SK-N-SH (cell line): ENCODE data around the gene HTR3A. TPM values are rescaled to one million over a fixed set of nuclear protein-coding genes. Genes with fewer than 3 reads are reported as not detected.

Experiments
- CTCF ChIA-PET: fragments of 300-600, 350-600 bp; formaldehyde crosslinking; extraction: SDS; loops from one replicate; lab custom pipeline; 2021; lab: Yijun Ruan, JAX
- POLR2A ChIA-PET: fragments of 350-600 bp; sonication (Branson Sonifier 250); formaldehyde crosslinking; extraction: SDS; loops from one replicate; lab custom pipeline; 2020; ENCODE audit warnings: antibody characterized with exemption, inconsistent platforms; lab: Yijun Ruan, JAX
- DNase-seq: peaks from one replicate; pipeline ENCODE4 v3.0.0; 2012
- H2AFZ ChIP-seq: fragments of 200-600 bp; sonication (generic); 2 replicates; pipeline ENCODE4 v1.8.1; 2016; ENCODE audit warnings: antibody characterized with exemption, mild to moderate bottlenecking, low read depth
- H3F3A ChIP-seq: fragments of 200-600 bp; sonication (generic); replicated peaks from 2 replicates; pipeline ENCODE3; 2016; ENCODE audit warnings: antibody characterized with exemption, mild to moderate bottlenecking; ENCODE audit not compliant: insufficient read depth
- H3K27ac ChIP-seq, 2 experiments: fragments of 200-500 bp in 1 of 2; fragments of 200-600 bp in 1 of 2; sonication (Bioruptor generic) in 1 of 2; sonication (generic), shearing (Covaris generic) in 1 of 2; 2 replicates each; pipeline versions ENCODE4 v1.5.1 to v1.6.1; 2014 to 2016; ENCODE audit warnings: low read depth in 2 of 2, inconsistent platforms in 1 of 2, low read length in 1 of 2, mild to moderate bottlenecking in 1 of 2, mixed read lengths in 1 of 2
- H3K27me3 ChIP-seq: fragments of 200-600 bp; sonication (generic), shearing (Covaris generic); 2 replicates; pipeline ENCODE4 v1.6.1; 2016; ENCODE audit warnings: mixed run types; ENCODE audit not compliant: insufficient read depth
- H3K36me3 ChIP-seq, 2 experiments: fragments of 200-500 bp in 1 of 2; fragments of 200-600 bp in 1 of 2; sonication (Bioruptor generic) in 1 of 2; sonication (generic) in 1 of 2; replicated peaks in 1 of 2; 2 replicates each; pipeline versions ENCODE3 to v1.5.1; 2014 to 2016; ENCODE audit warnings: low read length in 1 of 2, mild to moderate bottlenecking in 1 of 2; ENCODE audit not compliant: insufficient read depth in 2 of 2, control insufficient read depth in 1 of 2
- H3K4me1 ChIP-seq, 2 experiments: fragments of 200-500 bp in 1 of 2; fragments of 200-600 bp in 1 of 2; sonication (Bioruptor generic) in 1 of 2; sonication (generic), shearing (Covaris generic) in 1 of 2; 2 replicates each; pipeline versions ENCODE4 v1.5.1 to v1.6.1; 2014 to 2016; ENCODE audit warnings: low read depth in 1 of 2, low read length in 1 of 2, mixed run types in 1 of 2; ENCODE audit not compliant: insufficient read depth in 2 of 2, control insufficient read depth in 1 of 2
- H3K4me2 ChIP-seq: fragments of 200-600 bp; sonication (generic), shearing (Covaris generic); 2 replicates; pipeline ENCODE4 v1.6.1; 2017; ENCODE audit warnings: mixed run types
- H3K4me3 ChIP-seq, 2 experiments: fragments of 200-500 bp in 1 of 2; fragments of 200-600 bp in 1 of 2; sonication (Bioruptor generic) in 1 of 2; sonication (generic), shearing (Covaris generic) in 1 of 2; 2 replicates each; pipeline versions ENCODE4 v1.5.1 to v1.8.1; 2014 to 2016; ENCODE audit warnings: low read depth in 2 of 2, inconsistent platforms in 1 of 2, low read length in 1 of 2, mild to moderate bottlenecking in 1 of 2, mixed read lengths in 1 of 2, moderate library complexity in 1 of 2
- H3K79me2 ChIP-seq: fragments of 200-600 bp; sonication (generic); 2 replicates; pipeline ENCODE4 v1.8.1; 2017; ENCODE audit warnings: mild to moderate bottlenecking; ENCODE audit not compliant: insufficient read depth
- H3K9ac ChIP-seq: fragments of 200-600 bp; sonication (generic); 2 replicates; pipeline ENCODE4 v1.6.1; 2017; ENCODE audit warnings: mixed run types
- H3K9me2 ChIP-seq: fragments of 200-600 bp; sonication (generic); 2 replicates; pipeline ENCODE4 v1.6.1; 2017; ENCODE audit warnings: mixed run types
- H3K9me3 ChIP-seq: fragments of 200-600 bp; sonication (generic); 2 replicates; pipeline ENCODE4 v1.6.1; 2017; ENCODE audit warnings: mixed run types, mild to moderate bottlenecking, moderate library complexity
- H4K20me1 ChIP-seq: fragments of 200-600 bp; sonication (generic); 2 replicates; pipeline ENCODE4 v1.6.1; 2017; ENCODE audit warnings: mild to moderate bottlenecking, mixed run types; ENCODE audit not compliant: insufficient read depth
- CHD2 ChIP-seq: fragments of 150-350 bp; IDR thresholded peaks from 2 replicates; pipeline ENCODE4 v1.6.1; 2018; ENCODE audit warnings: low read length; ENCODE audit not compliant: partially characterized antibody
- ELF1 ChIP-seq: IDR thresholded peaks from 2 replicates; pipeline ENCODE4 v1.4.0; 2012
- EP300 ChIP-seq, 2 experiments: IDR thresholded peaks; 2 replicates each; pipeline versions ENCODE4 v1.4.0 to v1.6.1; 2012; ENCODE audit warnings: borderline replicate concordance in 1 of 2, low read depth in 1 of 2, low read length in 1 of 2
- FOSL2 ChIP-seq: IDR thresholded peaks from 2 replicates; pipeline ENCODE4 v1.4.0; 2012; ENCODE audit warnings: low read depth, mild to moderate bottlenecking, moderate library complexity, borderline replicate concordance
- FOXM1 ChIP-seq: IDR thresholded peaks from 2 replicates; pipeline ENCODE4 v1.4.0; 2012; ENCODE audit warnings: low read depth, mild to moderate bottlenecking
- IRF3 ChIP-seq: fragments of 150-350 bp; IDR thresholded peaks from 2 replicates; pipeline ENCODE4 v1.6.1; 2016; ENCODE audit warnings: mild to moderate bottlenecking, low read depth, low read length
- JUND ChIP-seq: IDR thresholded peaks from 2 replicates; pipeline ENCODE4 v1.4.0; 2012
- MEF2A ChIP-seq: IDR thresholded peaks from 2 replicates; pipeline ENCODE4 v1.4.0; 2012; ENCODE audit warnings: low read depth, borderline replicate concordance
- MXI1 ChIP-seq: IDR thresholded peaks from 2 replicates; pipeline ENCODE4 v1.6.1; 2012; ENCODE audit warnings: mild to moderate bottlenecking, low read depth, low read length, improper control_type of control experiment
- NRF1 ChIP-seq: IDR thresholded peaks from 2 replicates; pipeline ENCODE4 v1.6.1; 2012; ENCODE audit warnings: low read depth, mild to moderate bottlenecking, low read length
- POLR2AphosphoS5 ChIP-seq: IDR thresholded peaks from 2 replicates; pipeline ENCODE4 v1.6.1; 2012; ENCODE audit warnings: low read depth, low read length
- RAD21 ChIP-seq: IDR thresholded peaks from 2 replicates; pipeline ENCODE4 v1.6.1; 2012; ENCODE audit warnings: mild to moderate bottlenecking, low read length
- RCOR1 ChIP-seq: fragments of 150-350 bp; IDR thresholded peaks from 2 replicates; pipeline ENCODE4 v1.6.1; 2017; ENCODE audit warnings: antibody characterized with exemption, low read length
- SIN3A ChIP-seq: IDR thresholded peaks from 2 replicates; pipeline ENCODE4 v1.6.1; 2012; ENCODE audit warnings: low read depth, mild to moderate bottlenecking, low read length, moderate library complexity, borderline replicate concordance
- TCF12 ChIP-seq: IDR thresholded peaks from 2 replicates; pipeline ENCODE4 v1.4.0; 2012
- TEAD4 ChIP-seq: IDR thresholded peaks from 2 replicates; pipeline ENCODE4 v1.4.0; 2012; ENCODE audit warnings: mild to moderate bottlenecking, borderline replicate concordance; ENCODE audit not compliant: insufficient read depth
- YY1 ChIP-seq: IDR thresholded peaks from 2 replicates; pipeline ENCODE4 v1.4.0; 2012; ENCODE audit warnings: low read depth, mild to moderate bottlenecking
- ZBTB33 ChIP-seq: IDR thresholded peaks from 2 replicates; pipeline ENCODE4 v1.4.0; 2012; ENCODE audit warnings: low read depth, borderline replicate concordance
- WGBS: methylation state at CpG from one replicate; pipeline ENCODE4 v1.1.6; 2017; ENCODE audit warnings: low lambda C conversion rate; 5-methylcytosine and 5-hydroxymethylcytosine counted together
- polyA plus RNA-seq, 3 experiments: library from polyadenylated mRNA; depleted of rRNA; stranded (reverse); fragments of >200 nt; gene quantifications; 2 replicates each; pipeline ENCODE4 v1.2.3, GENCODE V29; 2012
- TF ChIP-seq, protein P1 (sequence below): IDR thresholded peaks from 2 replicates; pipeline ENCODE4; 2012
- TF ChIP-seq, protein P2 (sequence below): fragments of 150-350 bp; IDR thresholded peaks from 2 replicates; pipeline ENCODE4 v1.6.1; 2017; ENCODE audit warnings: antibody characterized with exemption, low read length, low read depth, borderline replicate concordance

Gene HTR3A
- polyA plus RNA-seq, 1 of the 3 experiments (the other 2 are of a cell fraction) = not detected

DNA sequence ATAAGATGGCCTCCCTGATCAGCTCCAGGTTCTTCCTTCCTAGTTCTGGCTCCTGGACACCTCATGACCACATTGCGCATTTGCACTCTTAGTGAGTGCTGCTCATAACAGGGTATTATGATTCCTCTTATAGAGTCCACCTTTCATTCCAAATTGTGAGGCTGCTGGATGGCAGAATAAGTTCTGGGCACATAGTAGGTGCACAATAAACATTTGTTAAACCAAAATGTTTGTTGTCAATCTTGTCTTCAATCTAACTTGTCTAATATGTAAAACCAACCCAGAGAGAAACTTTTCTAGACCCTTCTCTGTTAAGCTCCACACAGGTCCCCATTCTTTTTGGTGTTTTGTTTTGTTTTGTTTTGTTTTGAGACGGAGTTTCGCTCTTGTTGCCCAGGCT is 62.0 kb downstream of the HTR3A start:
- no peak for DNase-seq
- TF ChIP-seq NRF1 (no peak), FOXM1 (no peak), FOSL2 (no peak), JUND (no peak), TCF12 (no peak), RAD21 (no peak), EP300 (IDR thresholded peaks at IDR 0.05; ENCODE audit: borderline replicate concordance in 1 of 2, low read depth in 1 of 2, low read length in 1 of 2) (no peak), CHD2 (no peak), ELF1 (no peak), POLR2AphosphoS5 (no peak), RCOR1 (no peak), MXI1 (no peak)
- TF ChIP-seq, protein P1, sequence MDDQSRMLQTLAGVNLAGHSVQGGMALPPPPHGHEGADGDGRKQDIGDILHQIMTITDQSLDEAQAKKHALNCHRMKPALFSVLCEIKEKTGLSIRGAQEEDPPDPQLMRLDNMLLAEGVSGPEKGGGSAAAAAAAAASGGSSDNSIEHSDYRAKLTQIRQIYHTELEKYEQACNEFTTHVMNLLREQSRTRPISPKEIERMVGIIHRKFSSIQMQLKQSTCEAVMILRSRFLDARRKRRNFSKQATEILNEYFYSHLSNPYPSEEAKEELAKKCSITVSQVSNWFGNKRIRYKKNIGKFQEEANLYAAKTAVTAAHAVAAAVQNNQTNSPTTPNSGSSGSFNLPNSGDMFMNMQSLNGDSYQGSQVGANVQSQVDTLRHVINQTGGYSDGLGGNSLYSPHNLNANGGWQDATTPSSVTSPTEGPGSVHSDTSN = no peak
- TF ChIP-seq, protein P2, sequence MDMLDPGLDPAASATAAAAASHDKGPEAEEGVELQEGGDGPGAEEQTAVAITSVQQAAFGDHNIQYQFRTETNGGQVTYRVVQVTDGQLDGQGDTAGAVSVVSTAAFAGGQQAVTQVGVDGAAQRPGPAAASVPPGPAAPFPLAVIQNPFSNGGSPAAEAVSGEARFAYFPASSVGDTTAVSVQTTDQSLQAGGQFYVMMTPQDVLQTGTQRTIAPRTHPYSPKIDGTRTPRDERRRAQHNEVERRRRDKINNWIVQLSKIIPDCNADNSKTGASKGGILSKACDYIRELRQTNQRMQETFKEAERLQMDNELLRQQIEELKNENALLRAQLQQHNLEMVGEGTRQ = no peak
- TF ChIP-seq, all 33 proteins: peak for 0
- Histone ChIP-seq H3K4me2 (no peak overlapping the region), H3K27ac (no peak overlapping the region), H3K36me3 (no peaks in the 10 kb centered on the region), H3K9me2 (no peaks in the 10 kb centered on the region), H2AFZ (no peak overlapping the region), H3K4me1 (peaks cover 3% of the 10 kb centered on the region in 2 experiments; a peak in 2 of 4 replicates), H3K79me2 (no peaks in the 10 kb centered on the region), H4K20me1 (no peaks in the 10 kb centered on the region), H3K9ac (no peak overlapping the region), H3K27me3 (peaks cover 25% of the 10 kb centered on the region; the same call in 1 of the 2 replicates), H3K4me3 (no peak overlapping the region), H3K9me3 (no peaks in the 10 kb centered on the region), H3F3A (no peaks in the 10 kb centered on the region)
- CTCF ChIA-PET = interaction anchor here (0.5 to 21.6 kb wide), 20 partner anchors 8 to 231 kb away, joined by 3 to 445 read pairs (median 10); partner anchors contain the start of gene ZBTB16
- WGBS = 81% methylated on average over 3 of the region's 3 CpGs
- POLR2A ChIA-PET = no interaction called here

GRCh38 chr11:114039551-114039950 is 64.6 kb downstream of the HTR3A start:
- H3K79me2 ChIP-seq = no peaks in the 10 kb centered on the region
- no peaks in the 10 kb centered on the region for H3K9me2 ChIP-seq
- no peaks in the 10 kb centered on the region for H4K20me1 ChIP-seq
- H3K4me3 ChIP-seq = no peak overlapping the region
- H3K9me3 ChIP-seq = no peaks in the 10 kb centered on the region
- no peak overlapping the region for H2AFZ ChIP-seq
- H3K36me3 ChIP-seq = no peaks in the 10 kb centered on the region
- no peak overlapping the region for H3K4me2 ChIP-seq
- H3F3A ChIP-seq = no peaks in the 10 kb centered on the region
- peaks cover 3% of the 10 kb centered on the region in 2 experiments; a peak in 2 of 4 replicates for H3K4me1 ChIP-seq
- DNase-seq = no peak
- no peak overlapping the region for H3K27ac ChIP-seq
- ChIA-PET POLR2A (no interaction called here), CTCF (interaction anchor here (1.3 to 21.6 kb wide), 4 partner anchors 46 to 222 kb away, joined by 3 to 445 read pairs (median 72); no protein-coding TSS in a partner anchor)
- peaks cover 24% of the 10 kb centered on the region; the same call in 1 of the 2 replicates for H3K27me3 ChIP-seq
- no peak overlapping the region for H3K9ac ChIP-seq
- 29% methylated on average over 3 of the region's 3 CpGs for WGBS
- TF ChIP-seq MXI1 (no peak), TCF12 (no peak), RCOR1 (no peak), ELF1 (no peak), ZBTB33 (no peak), IRF3 (no peak), EP300 (IDR thresholded peaks at IDR 0.05; ENCODE audit: borderline replicate concordance in 1 of 2, low read depth in 1 of 2, low read length in 1 of 2) (no peak), TEAD4 (no peak), POLR2AphosphoS5 (no peak), SIN3A (no peak), YY1 (no peak), NRF1 (no peak), MEF2A (no peak)
- TF ChIP-seq, protein P1 = no peak
